Measurements from ENCODE around the gene SLC44A4.

Gene SLC44A4

GRCh38 chr6:31901953-31902643 is 23.3 kb upstream of the SLC44A4 start, which contains the start of gene ZBTB12 (continued):
- no peak for TF ChIP-seq ZNF18 (tag by site-specific recombination; IDR thresholded peaks at IDR 0.05)
- peak; percentile 22; the same call in 1 of the 2 replicates for TF ChIP-seq ZNF513 (tag by site-specific recombination; IDR thresholded peaks at IDR 0.05)
- TF ChIP-seq ZNF639 (tag by site-specific recombination; IDR thresholded peaks at IDR 0.05) = no peak
- TF ChIP-seq SP7 (tag by site-specific recombination; IDR thresholded peaks at IDR 0.05) = peak; percentile 59
- no peak for TF ChIP-seq EGR2 (tag by site-specific recombination; IDR thresholded peaks at IDR 0.05; ENCODE audit: low read depth)
- no peak for TF ChIP-seq ZNF510 (tag by site-specific recombination; IDR thresholded peaks at IDR 0.05; ENCODE audit: insufficient replicate concordance)
- TF ChIP-seq ZNF670 (tag by site-specific recombination; IDR thresholded peaks at IDR 0.05; ENCODE audit: low read depth) = no peak
- TF ChIP-seq ZSCAN18 (tag by site-specific recombination; IDR thresholded peaks at IDR 0.05) = no peak
- TF ChIP-seq INSM2 (tag by site-specific recombination; IDR thresholded peaks at IDR 0.05) = no peak
- TF ChIP-seq ZSCAN23 (tag by site-specific recombination; IDR thresholded peaks at IDR 0.05) = no peak
- peak; percentile 56; the same call in 1 of the 2 replicates for TF ChIP-seq ZFHX2 (tag by site-specific recombination; conservative IDR thresholded peaks at IDR 0.05)
- TF ChIP-seq ZNF548 (tag by site-specific recombination; IDR thresholded peaks at IDR 0.05) = no peak
- TF ChIP-seq PRDM6 (tag by site-specific recombination; IDR thresholded peaks at IDR 0.05) = no peak
- no peak for TF ChIP-seq ZFP69B (tag by site-specific recombination; IDR thresholded peaks at IDR 0.05)
- TF ChIP-seq ZNF654 (tag by site-specific recombination; IDR thresholded peaks at IDR 0.05; ENCODE audit: low read depth) = no peak
- peak; percentile 70; the same call in 1 of the 2 replicates for TF ChIP-seq ZBTB7A (tag by site-specific recombination; IDR thresholded peaks at IDR 0.05; ENCODE audit: low read depth)
- no peak for TF ChIP-seq GFI1B (tag by site-specific recombination; IDR thresholded peaks at IDR 0.05)
- no peak for TF ChIP-seq ZBTB21 (tag by site-specific recombination; IDR thresholded peaks at IDR 0.05)
- TF ChIP-seq ZNF140 (tag by site-specific recombination; IDR thresholded peaks at IDR 0.05) = no peak
- TF ChIP-seq ZNF629 (tag by site-specific recombination; IDR thresholded peaks at IDR 0.05) = peak; percentile 56; the same call in 1 of the 2 replicates
- no peak for TF ChIP-seq FEZF1 (tag by site-specific recombination; IDR thresholded peaks at IDR 0.05)
- peak; percentile 71; the same call in 1 of the 2 replicates for TF ChIP-seq PBX3 (CRISPR knock-in tag; IDR thresholded peaks at IDR 0.05)
- TF ChIP-seq PRDM10 (tag by site-specific recombination; IDR thresholded peaks at IDR 0.05) = peak; percentile 98
- TF ChIP-seq ZNF501 (tag by site-specific recombination; IDR thresholded peaks at IDR 0.05) = peak; percentile 62; the same call in 1 of the 2 replicates
- peak; percentile 69; the same call in 1 of the 2 replicates for TF ChIP-seq ZNF324 (tag by site-specific recombination; IDR thresholded peaks at IDR 0.05)
